Neuron (in vitro differentiated cells): Measurements from ENCODE around the gene ST8SIA5.

Experiments used
- H2AFZ ChIP-seq: one replicate; pipeline ENCODE4 v1.6.1; 2013; ENCODE audit warnings: low read depth, mild to moderate bottlenecking, inconsistent platforms, low read length, moderate library complexity
- H3K27me3 ChIP-seq: one replicate; pipeline ENCODE4 v1.6.1; 2013; ENCODE audit warnings: low read length; ENCODE audit not compliant: insufficient read depth
- H3K36me3 ChIP-seq: one replicate; pipeline ENCODE4 v1.6.1; 2013; ENCODE audit warnings: low read length; ENCODE audit not compliant: insufficient read depth
- H3K4me1 ChIP-seq: one replicate; pipeline ENCODE4 v1.6.1; 2013; ENCODE audit warnings: low read length; ENCODE audit not compliant: insufficient read depth
- H3K4me3 ChIP-seq: 2 replicates; pipeline ENCODE4 v1.5.1; 2013; ENCODE audit warnings: mild to moderate bottlenecking, low read length, moderate library complexity
- H3K9me3 ChIP-seq: one replicate; pipeline ENCODE4 v1.6.1; 2013; ENCODE audit warnings: low read length

ST8SIA5 gene

GRCh38 chr18:46718501-46719341, 38.1 kb downstream of the ST8SIA5 start:
- Histone ChIP-seq H2AFZ (no peak overlapping the region), H3K36me3 (no peaks in the 10 kb centered on the region), H3K4me1 (no peaks in the 10 kb centered on the region), H3K27me3 (no peaks in the 10 kb centered on the region), H3K9me3 (no peaks in the 10 kb centered on the region), H3K4me3 (no peak overlapping the region)

- Histone ChIP-seq H3K27me3 (peaks cover 4% of the 10 kb centered on the region), H3K4me3 (no peak overlapping the region)
Observed at GRCh38 chr18:46716827-46717226, 40.0 kb downstream of the ST8SIA5 start.

GRCh38 chr18:46716336-46716735, 40.5 kb downstream of the ST8SIA5 start:
- Histone ChIP-seq H3K4me3 (no peak overlapping the region), H3K9me3 (no peaks in the 10 kb centered on the region), H3K27me3 (peaks cover 4% of the 10 kb centered on the region), H2AFZ (no peak overlapping the region), H3K4me1 (no peaks in the 10 kb centered on the region), H3K36me3 (no peaks in the 10 kb centered on the region)

More at GRCh38 chr18:46716827-46717226, 40.0 kb downstream of the ST8SIA5 start:
- no peaks in the 10 kb centered on the region for H3K36me3 ChIP-seq
- H2AFZ ChIP-seq: no peak overlapping the region
- H3K4me1 ChIP-seq: no peaks in the 10 kb centered on the region
- no peaks in the 10 kb centered on the region for H3K9me3 ChIP-seq

- Histone ChIP-seq H3K4me1 (no peaks in the 10 kb centered on the region), H3K4me3 (no peak overlapping the region), H2AFZ (no peak overlapping the region), H3K9me3 (no peaks in the 10 kb centered on the region), H3K36me3 (no peaks in the 10 kb centered on the region), H3K27me3 (peaks cover 4% of the 10 kb centered on the region)
Observed at GRCh38 chr18:46715062-46715461, 41.8 kb downstream of the ST8SIA5 start.

- H3K4me3 ChIP-seq: no peak overlapping the region
Observed at GRCh38 chr18:46712406-46712805, 44.4 kb downstream of the ST8SIA5 start.

GRCh38 chr18:46711444-46711863, 45.4 kb downstream of the ST8SIA5 start:
- Histone ChIP-seq H3K9me3 (no peaks in the 10 kb centered on the region), H3K27me3 (peaks cover 4% of the 10 kb centered on the region), H2AFZ (no peak overlapping the region), H3K4me3 (no peak overlapping the region), H3K4me1 (no peaks in the 10 kb centered on the region), H3K36me3 (no peaks in the 10 kb centered on the region)

More at GRCh38 chr18:46712406-46712805, 44.4 kb downstream of the ST8SIA5 start:
- no peaks in the 10 kb centered on the region for H3K9me3 ChIP-seq
- no peak overlapping the region for H2AFZ ChIP-seq
- no peaks in the 10 kb centered on the region for H3K4me1 ChIP-seq
- H3K27me3 ChIP-seq: peaks cover 4% of the 10 kb centered on the region
- H3K36me3 ChIP-seq: no peaks in the 10 kb centered on the region

- H3K9me3 ChIP-seq: no peaks in the 10 kb centered on the region
- no peak overlapping the region for H2AFZ ChIP-seq
- no peaks in the 10 kb centered on the region for H3K4me1 ChIP-seq
- H3K27me3 ChIP-seq: peaks cover 7% of the 10 kb centered on the region
- no peak overlapping the region for H3K4me3 ChIP-seq
- H3K36me3 ChIP-seq: no peaks in the 10 kb centered on the region
Observed at GRCh38 chr18:46706968-46707367, 49.9 kb downstream of the ST8SIA5 start.

GRCh38 chr18:46705521-46705920, 51.3 kb downstream of the ST8SIA5 start:
- Histone ChIP-seq H3K9me3 (no peaks in the 10 kb centered on the region), H3K36me3 (no peaks in the 10 kb centered on the region), H2AFZ (no peak overlapping the region), H3K4me1 (no peaks in the 10 kb centered on the region), H3K27me3 (peaks cover 7% of the 10 kb centered on the region), H3K4me3 (no peak overlapping the region)

- Histone ChIP-seq H3K27me3 (peaks cover 7% of the 10 kb centered on the region), H3K9me3 (no peaks in the 10 kb centered on the region), H3K36me3 (no peaks in the 10 kb centered on the region), H2AFZ (no peak overlapping the region), H3K4me1 (no peaks in the 10 kb centered on the region), H3K4me3 (no peak overlapping the region)
Observed at GRCh38 chr18:46704816-46705215, 52.0 kb downstream of the ST8SIA5 start.

GRCh38 chr18:46704189-46704588, 52.7 kb downstream of the ST8SIA5 start:
- no peaks in the 10 kb centered on the region for H3K9me3 ChIP-seq
- no peaks in the 10 kb centered on the region for H3K4me1 ChIP-seq
- no peak overlapping the region for H3K4me3 ChIP-seq
- no peaks in the 10 kb centered on the region for H3K36me3 ChIP-seq
- no peak overlapping the region for H2AFZ ChIP-seq
- peaks cover 7% of the 10 kb centered on the region for H3K27me3 ChIP-seq

- no peaks in the 10 kb centered on the region for H3K4me1 ChIP-seq
- H2AFZ ChIP-seq: no peak overlapping the region
- H3K27me3 ChIP-seq: peaks cover 7% of the 10 kb centered on the region
- no peaks in the 10 kb centered on the region for H3K36me3 ChIP-seq
- no peaks in the 10 kb centered on the region for H3K9me3 ChIP-seq
- no peak overlapping the region for H3K4me3 ChIP-seq
Observed at GRCh38 chr18:46702471-46702870, 54.4 kb downstream of the ST8SIA5 start.

GRCh38 chr18:46700066-46700824, 56.6 kb downstream of the ST8SIA5 start:
- no peak overlapping the region for H2AFZ ChIP-seq
- H3K4me1 ChIP-seq: no peaks in the 10 kb centered on the region
- no peak overlapping the region for H3K4me3 ChIP-seq
- no peaks in the 10 kb centered on the region for H3K9me3 ChIP-seq
- peaks cover 7% of the 10 kb centered on the region for H3K27me3 ChIP-seq
- no peaks in the 10 kb centered on the region for H3K36me3 ChIP-seq

GRCh38 chr18:46696702-46697101, 60.2 kb downstream of the ST8SIA5 start:
- Histone ChIP-seq H3K9me3 (no peaks in the 10 kb centered on the region), H3K36me3 (no peaks in the 10 kb centered on the region), H3K4me1 (no peaks in the 10 kb centered on the region), H3K4me3 (no peak overlapping the region), H3K27me3 (no peaks in the 10 kb centered on the region), H2AFZ (no peak overlapping the region)
